ENCODE measurements around the gene BRD1.
A peak's percentile ranks its signal among the peaks of the same experiment; 100 is the strongest.

The BRD1 gene

DNA sequence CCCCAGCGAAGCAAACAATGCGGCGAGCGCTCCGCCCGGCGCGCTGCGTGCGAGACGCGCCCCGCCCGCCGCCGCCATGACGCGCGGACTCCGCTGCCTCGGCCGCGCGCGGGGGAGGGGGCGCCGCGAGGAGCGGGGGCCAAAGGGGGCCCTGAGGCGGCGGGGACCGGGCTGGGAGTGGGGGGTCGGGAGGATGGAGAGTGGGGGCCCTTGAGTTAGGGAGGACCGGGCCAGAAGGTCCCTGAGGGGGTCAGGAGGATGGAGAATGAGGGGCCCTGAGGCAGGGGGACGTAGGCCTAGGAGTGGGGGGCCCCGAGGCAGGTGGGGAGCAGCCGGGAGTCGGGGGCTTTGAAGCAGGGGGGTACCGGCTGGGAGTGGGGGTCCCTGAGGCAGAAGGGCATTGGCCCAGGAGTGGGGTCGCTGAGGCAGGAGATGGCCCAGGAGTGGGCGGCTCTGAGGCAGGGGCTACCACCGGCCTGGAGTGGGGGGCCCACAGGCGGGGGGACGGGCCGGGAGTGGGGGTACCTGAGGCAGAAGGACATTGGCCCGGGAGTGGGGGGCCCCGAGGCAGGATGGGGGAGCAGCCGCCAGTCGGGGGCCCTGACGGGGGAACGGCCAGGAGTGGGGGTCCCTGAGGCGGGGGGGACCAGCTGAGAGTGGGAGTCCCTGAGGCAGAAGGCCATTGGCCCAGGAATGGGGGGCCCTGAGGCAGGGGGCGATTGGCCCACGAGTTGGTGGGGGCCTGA, at the start of gene BRD1:
TSS of gene BRD1 (minus strand) at position 21 of the 746 bp plus-strand sequence. CDS start 3,556 bp downstream, outside the sequence.
- peak in 2 of 4 experiments; percentile 29 to 42 for DNase-seq

DNA sequence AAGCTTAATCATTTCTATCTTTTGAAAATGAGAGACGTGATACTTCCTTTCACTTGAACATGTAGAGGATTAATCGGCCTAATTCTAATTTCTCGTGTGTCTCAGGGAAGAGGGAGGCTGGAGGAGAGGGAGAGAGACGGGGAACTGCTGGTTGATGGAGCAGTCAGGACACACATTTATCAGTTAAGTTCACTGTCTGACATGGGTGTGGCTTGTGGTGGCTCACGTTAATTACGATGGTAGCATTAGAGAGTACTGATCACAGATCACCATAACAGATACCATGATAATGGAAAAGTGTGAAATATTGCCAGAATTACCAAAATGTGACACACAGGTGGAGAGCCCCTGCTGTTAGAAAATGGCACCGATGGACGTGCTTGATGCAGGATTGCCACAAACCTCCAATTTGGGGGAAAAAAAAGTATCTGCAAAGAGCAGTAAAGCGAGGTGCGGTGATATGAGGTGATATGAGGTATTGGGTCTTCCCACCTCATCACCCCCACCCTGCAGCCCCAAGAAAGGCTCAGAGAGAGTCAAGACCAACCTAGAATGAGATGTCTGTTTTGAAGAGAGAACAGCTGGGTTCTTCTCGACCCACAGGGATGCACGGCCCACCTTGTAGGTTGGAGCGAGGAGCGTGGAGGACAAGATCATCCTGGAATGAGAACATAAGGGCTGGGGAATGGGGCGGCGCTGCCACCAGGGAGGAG, 45.7 kb upstream of the BRD1 start:
- no peak for DNase-seq

DNA sequence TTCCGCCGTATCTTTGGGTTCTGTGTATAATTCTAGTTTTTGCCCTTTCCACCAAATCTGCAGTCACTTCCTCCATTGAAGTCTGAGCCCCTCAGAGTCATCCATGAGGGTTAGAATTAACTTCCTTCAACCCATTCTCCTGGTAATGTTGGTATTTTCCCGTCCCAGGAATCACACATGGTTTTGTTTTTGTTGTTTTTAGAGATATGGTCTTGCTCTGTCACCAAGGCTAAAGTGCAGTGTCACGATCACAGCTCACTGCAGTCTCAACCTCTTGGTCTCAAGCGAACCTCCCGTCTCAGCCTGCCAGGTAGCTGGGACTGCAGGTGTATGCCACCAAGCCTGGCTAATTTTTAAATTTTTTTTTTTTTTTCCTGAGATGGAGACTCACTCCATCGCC, 44.7 kb upstream of the BRD1 start:
- no peak for DNase-seq

DNA sequence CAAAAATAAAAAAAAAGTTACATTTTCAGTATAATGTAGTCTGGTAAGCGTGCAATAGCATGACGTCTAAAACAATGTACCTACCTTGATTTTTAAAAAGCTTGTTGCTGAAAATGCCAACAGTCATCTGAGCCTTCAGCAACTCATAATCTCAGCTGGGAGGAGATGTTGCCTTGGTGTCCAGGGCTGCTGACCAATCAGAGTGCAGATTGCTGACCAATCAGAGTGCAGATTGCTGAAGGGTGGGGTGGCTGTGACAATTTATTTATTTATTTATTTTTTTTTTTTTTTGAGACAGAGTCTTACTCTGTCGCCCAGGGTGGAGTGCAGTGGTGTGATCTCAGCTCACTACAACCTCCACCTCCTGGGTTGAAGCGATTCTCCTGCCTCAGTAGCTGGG, 43.8 kb upstream of the BRD1 start:
- no peak for DNase-seq

DNA sequence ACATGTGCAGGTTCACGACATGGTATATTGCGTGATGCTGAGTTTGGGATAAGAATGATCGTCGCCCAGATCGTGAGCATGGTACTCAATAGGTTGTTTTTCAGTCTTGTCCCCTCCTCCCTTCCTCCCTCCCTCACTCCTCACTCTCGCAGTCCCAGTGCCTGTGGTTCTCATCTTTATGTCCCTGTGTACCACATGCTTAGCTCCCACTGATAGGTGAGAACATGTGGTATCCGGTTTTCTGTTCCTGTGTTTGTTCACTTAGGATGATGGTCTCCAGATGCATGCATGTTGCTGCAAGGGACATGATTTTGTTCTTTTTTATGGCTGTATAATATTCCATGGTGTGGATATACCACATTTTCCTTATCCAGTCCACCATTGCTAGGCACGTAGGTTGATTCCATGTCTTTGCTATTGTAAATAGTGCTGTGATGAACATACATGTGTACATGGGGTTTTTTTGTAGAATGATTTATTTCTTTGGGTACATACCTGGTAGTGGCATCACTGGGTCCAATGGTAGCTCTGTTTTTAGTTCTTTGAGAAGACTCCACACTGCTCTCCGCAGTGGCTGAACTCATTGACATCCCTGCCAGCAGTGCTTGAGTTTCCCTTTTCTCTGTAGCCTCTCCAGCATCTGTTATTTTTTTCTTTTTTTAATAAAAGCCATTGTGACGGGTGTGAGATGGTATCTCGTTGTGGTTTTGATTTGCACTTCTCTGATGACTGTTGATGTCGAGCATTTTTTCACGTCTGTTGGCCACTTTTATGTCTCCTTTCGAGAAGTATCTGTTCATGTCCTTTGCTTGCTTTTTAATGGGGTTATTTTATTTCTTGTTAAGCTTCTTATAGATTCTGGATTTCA, 42.4 kb upstream of the BRD1 start:
- no peak for DNase-seq

DNA sequence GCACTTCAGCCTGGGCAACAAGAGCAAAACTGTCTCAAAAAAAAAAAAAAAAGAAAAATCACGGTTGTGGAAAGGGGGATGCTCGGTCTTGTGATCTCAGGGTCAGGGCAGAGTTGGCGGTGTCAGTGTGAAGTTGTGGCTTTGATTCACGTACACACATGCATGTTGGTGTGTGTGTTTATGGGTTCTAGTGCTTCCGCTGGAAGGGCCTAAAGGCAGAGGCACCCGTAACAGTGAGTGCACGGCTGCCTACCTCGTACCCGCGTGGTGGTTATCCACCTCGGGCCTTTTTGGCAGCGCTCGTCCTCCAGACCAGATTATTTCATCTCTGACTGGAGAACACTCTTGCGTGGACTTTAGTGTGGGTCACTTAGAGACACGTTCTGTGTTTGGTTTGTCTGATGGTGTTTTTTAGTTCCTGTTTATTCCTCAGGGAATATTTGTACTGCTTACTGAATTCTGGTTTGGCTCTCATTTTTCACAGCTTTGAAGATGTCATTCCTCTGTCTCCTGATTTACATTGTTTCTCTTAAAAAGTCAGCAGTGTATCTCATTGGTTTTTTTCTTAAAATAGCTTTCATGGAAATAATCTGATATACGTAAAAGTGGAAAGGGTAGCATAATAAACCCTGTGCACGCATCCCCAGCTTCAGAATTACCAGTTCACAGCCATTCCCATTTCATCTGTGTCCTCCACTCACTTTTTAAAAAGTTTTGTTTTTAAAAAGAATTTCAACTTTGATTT, 41.6 kb upstream of the BRD1 start:
- DNase-seq, result no peak

DNA sequence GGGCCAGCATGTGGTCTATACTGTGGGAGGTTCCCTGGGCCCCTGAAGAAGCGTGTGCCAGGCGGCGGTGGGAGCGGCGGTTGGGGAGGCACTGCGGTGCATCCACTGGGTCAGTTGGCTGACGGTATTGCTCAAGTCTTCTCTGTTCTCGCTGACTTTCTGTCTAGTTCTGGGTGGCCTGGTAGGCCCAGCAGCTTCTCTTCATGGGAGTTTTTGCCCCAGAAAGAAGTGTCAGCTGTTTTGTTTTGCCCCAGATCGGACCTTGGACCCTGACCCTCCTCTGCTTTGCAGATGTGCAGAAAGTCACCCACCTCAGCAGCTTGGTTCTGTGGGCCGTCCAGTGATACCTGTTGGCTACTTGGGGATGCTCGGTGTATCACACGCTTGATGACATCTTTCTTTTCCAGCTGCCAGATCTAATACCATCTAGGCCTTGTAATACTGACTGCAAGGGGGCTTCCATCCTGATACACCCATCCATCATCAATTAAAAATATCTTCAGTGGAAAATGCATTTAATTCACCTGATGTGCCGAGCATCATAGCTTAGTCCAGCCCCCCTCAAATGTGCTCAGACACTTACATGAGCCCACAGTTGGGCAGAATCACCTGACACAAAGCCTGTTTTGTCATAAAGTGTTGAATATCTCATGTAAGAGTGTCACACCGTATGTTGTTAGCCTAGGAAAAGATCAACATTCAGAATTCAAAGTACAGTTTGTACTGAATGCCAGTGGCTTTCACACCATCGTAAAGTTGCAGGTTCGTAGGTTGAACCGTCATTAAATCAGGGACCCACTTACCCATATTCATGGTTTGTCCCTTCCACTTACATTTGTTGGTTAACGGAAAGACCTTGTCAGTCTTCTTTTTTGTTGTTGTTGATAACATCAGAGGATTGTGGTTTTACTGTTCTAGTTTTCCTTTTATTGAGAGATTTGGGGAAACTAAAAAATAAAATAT, 39.9 kb upstream of the BRD1 start:
- no peak for DNase-seq

DNA sequence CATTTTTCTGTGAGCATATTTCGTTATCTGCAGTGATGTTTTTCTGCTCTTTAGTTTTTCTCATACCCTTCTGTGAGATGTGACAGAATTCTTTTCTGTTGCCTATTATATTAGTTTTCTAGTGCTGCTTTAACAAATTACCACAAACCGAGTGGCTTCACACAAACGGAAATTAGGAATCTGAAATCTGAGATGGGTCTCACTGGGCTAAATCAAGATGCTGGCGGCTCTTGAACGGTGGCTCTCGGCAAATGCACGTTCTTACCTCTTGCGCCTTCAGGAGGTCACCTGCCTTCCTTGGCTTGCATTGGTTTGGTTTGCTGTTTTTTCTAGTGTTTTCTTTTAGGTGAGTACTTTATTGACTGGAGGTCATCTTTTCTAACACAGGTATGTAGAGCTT, 39.0 kb upstream of the BRD1 start:
- DNase-seq, result no peak

DNA sequence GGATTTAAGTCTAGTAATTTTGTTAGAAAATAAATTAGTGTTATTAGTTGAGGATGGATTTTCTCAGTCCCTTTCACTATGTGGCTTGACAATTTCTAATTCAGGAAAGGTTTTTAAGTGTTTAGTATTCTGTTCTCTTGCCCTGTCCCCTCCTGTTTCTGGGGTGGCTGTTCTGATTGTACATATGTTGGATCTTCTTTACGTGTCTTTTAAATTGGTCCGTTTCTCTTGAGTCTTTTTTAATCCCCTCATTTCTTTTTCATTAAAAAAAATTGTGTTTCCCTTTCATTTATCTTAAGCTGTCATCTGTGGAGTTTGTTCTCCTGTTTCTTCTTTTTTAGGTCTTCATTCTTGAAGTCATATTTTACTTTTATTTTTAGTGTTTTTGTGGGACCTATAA, 38.5 kb upstream of the BRD1 start:
- DNase-seq, result no peak

DNA sequence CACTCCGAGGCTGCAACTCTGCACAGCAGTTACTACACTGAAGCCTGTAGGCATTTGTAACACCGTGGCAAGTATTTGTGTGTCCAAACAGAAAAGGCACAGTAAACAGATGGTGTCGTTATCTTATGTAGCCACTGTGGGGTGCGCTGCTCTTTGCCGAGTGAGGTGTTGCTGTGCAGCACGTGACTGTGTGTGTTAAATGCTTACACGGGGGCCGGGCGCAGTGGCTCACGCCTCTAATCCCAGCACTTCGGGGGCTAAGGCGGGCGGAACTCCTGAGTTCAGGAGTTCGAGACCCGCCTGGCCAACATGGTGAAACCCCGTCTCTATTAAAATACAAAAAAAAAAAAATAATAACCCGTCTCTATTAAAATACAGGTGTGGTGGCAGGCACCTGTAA, 37.5 kb upstream of the BRD1 start:
- DNase-seq, result no peak

DNA sequence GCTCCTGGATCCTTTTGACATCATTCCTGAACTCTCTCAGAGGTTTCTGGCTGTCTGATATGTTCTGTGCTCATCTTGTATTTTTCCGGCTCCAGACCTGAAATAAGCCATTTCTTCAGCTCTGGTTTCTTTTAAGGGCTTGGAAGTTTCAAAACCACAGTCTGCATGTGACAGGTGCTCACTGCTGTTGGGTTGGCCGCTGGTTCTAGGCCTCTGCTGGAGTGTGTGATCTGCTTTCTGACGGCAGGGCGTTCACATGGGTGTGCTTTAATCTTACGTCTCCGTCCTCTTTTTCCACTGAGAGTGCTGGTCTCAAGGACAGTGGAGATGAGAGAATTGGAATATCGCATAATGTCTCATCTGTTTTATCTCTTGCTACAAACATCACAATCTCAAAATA, 36.3 kb upstream of the BRD1 start:
- DNase-seq, result no peak

DNA sequence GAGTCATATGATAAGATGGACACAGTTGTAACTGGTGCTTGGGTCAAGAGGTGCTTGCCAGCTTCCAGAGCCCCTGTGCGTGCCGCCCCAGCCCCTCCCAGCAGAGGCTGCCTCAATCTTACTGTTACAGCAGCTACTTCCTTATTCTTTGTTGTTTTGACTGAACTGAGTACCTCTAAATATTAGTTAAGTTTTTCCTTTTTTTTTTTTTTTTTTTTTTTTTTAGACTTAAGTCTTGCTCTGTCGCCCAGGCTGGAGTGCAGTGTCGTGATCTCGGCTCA, 34.8 kb upstream of the BRD1 start:
- no peak for DNase-seq

DNA sequence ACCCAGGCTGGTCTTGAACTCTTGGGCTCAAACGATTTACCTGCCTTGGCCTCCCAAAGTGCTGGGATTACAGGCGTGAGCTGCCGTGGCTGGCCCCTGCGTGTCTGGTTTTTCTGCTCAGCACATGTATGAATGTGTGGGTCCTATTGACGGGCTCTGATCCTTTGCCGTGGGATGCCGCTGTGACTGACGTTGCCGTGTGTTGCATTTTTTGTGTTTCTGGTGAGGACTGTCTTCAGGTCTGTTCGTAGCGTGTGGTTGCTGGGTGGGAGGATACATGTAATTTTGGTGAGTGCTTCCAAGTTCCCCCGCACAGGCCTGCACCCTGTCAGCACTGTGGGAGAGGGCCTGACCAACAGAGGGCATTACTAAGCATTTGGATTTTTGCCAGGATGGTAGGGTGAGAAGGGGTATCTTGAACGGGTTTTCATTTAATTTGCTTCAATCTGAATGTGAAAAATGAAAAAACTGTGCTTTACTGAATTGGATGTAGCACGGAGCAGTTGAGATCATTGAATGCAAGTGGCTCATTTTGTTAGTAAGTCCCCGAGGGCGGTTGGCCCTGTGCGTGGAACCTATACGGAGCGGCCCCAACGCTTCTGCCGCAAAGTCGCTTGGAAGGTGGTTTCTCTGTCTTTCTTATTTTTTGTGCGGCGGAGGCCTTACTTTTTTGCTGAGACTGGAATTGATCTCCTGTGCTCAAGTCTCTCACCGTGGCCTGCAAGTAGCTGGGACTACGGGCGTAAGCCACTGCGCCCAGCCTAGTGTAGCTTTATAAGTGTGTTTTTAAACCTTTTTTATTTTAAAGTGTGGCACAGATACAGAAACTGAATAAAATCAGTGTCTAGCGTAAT, 34.2 kb upstream of the BRD1 start:
- no peak for DNase-seq

DNA sequence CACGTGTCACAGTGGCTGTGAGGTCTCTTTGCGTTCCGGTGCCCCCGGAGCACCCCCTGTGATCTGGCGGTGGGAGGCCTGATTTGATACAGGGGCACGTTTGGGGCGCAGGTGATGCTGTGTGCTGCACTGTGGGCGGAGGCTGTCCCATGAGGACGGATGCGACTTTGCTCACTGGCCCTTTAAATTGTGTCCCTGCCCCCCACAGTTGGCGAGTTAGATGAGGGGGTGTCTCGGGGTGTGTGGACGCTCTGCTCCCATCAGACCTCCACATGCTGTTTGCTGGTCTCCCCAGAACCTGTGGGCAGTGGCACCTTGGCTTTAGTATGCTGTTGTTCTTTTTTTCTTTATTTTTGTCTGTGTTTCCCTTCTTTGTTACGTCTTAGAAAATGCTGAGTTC, 31.2 kb upstream of the BRD1 start:
- DNase-seq, result no peak

DNA sequence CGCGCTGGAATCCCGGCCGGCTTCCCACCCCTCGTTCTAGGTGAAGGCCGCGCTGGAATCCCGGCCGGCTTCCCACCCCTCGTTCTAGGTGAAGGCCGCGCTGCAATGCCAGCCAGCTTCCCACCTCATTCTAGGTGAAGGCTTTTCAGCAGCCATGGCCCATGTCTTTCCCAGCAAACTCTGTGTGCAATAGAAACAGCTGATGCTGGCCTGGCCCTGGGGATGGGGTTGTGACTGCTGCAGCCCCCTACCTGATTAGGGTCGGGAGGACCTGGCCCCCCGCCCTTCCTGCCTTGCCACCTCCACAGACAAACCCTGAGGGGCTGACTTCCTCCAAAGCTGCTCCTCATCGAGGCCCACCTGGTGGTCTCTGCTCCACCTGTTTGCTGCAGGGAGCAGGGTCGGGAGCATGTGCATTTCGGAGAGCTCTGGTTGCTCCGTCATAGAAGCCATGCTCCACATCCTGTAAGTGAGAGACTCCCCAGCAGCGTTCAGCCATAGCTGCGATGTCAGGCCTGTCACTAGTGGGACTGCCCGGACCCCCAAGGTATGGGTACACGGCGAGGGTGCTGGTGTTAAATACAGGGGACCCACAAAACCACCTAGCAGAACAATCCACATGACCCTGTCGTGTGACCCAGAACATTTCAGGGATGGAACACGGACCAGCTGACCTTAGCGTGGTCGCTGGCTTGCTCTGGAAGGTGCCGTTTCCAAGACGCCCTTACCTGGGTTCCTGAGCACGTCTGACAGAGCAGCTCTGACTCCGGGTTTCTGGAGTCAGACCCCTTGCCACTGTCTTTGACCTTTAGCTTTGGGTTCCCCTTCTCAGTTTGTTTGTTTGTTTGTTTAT, 29.3 kb upstream of the BRD1 start:
- no peak for DNase-seq

DNA sequence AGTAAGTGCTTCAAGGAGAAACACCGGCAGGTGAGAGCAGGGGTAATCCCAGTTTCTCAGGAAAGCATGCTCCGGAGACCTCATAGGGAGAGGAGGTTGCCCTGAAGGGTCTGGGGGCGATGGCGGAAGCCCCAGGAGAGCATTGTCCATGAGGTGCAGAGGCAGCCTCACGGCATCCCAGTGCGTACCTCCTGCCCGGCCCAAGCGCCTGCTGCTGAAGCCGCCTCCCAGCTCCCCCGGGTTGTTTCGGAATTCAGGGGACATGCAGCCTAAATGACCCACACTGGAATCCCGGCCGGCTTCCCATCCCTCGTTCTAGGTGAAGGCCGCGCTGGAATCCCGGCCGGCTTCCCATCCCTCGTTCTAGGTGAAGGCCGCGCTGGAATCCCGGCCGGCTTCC, 28.7 kb upstream of the BRD1 start:
- DNase-seq, result no peak

DNA sequence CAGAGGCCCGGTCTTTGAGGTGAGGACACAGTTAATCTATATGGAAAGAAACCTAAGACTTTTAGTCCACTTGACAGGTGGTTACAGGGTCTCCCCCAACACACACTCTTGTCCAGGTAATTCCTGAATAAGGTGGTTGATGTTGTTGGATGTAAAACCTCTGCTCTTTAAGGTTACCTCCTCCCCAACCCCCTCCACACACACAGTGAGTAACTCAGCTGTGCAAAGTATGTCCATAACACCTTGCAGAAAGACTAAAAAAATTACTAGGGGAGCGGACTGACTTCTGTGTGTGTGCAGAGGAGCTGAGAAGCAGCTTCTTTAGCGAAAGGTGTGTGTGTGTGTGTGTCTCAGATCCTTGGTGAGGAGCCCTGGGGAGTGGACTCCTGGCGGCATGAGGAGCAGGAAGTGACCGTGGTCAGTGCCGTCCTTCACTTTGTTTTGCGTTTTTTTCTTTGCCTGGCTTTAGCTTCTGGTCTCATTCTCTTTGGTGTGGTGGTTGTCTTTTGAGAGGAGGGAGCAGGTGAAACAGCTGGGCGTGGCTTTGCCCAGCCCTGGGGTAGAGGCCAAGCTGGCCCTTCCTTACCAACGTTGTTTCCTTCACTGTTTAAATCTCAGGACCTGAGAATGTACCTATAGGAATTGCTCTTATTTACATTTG, 27.7 kb upstream of the BRD1 start:
- no peak for DNase-seq

DNA sequence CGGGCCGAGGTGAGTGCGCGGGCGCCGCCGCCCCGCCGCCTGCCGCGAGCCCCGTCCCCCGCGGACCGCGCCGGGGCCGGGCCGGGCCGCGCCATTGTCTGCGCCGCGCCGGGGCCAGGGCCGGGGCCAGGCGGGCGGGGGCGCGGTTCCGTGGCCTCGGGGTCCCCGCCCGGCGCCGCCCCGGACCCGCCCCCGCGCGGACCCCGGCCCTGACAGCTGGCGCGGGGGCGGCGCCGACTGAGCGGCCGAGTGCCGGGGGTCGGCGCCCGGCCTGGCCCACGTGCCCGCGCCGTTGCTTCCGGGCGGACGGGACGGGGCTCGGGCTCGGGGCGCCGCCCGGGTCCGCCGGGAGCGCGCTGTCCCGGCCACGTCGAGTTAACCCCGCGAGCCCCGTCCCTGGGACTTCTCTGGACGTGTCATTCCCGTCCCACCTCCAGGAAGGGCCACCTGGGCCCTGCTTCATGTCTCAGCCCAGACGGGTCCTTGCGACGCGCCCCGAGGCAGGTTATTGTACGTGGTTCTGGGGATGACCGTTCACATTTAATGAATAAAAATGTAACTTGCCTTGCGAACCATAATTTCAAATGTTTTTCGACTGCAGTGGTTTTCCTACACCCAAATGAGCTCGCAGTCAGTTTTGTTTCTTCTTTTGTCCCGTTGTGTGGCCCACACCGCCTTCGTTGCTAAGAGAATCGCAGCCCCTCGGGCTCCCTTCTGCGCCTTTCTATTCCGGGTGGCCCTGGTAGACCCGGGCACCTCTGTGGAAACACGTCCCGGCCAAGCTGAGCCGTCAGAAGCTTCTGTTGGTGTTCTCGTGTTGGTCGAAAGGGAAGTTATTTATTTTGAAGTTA, 26.5 kb upstream of the BRD1 start:
- no peak for DNase-seq
